ENCODE data around the gene SLC25A12. TPM values are rescaled to one million over a fixed set of nuclear protein-coding genes. Genes with fewer than 3 reads are reported as not detected.
A peak's percentile ranks its signal among the peaks of the same experiment; 100 is the strongest.

Gene SLC25A12
- total and polyA plus RNA-seq, 9 of the 15 experiments (the other 6 are each of a cell fraction or from before 2014, with no cell fraction given): 13.5 to 36.5 (median 21.7) TPM

DNA sequence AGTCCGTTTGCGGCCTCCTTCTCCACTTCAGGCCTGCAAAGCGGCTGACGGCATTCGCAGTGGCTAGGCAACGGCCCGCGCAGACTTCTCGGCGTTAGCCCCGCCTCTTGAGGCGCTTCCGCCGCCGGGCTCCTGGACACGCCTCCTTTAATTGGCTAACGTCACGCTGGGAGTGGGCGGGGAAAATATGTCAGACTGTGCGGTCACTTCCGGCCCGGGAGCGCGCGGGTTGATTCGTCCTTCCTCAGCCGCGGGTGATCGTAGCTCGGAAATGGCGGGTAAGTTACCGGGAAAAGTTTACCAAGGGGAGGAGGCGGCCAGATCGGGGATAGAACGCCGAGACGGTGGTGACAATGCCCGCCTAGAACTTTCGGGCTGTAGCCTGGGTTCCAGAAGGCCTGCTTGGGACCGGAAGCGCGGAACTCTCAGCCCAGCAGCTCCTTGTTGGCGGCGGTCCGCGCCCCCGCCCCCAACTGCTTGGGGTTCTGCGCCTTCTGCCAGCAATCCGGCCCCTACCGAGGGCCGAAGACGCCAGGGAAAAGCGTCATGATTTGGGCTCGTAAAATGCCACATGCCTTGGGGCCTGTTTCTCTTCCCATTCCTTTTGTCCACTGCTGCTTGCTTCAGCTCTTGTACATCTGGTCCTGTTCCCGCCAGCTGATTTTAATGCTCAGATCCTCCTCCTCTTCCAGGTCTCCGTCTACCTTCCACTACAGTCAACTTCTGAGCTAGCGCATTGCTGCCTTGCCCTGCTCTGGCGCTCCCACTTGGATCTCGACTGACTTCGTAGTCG, 28.4 kb upstream of the SLC25A12 start, which contains the start of gene HAT1 (continued):
- TF ChIP-seq ZNF318 (IDR thresholded peaks at IDR 0.05; ENCODE audit: borderline replicate concordance in 1 of 2, low read depth in 1 of 2) (no peak), CBFB (CRISPR knock-in tag; IDR thresholded peaks at IDR 0.05) (no peak), TEAD1 (CRISPR knock-in tag; IDR thresholded peaks at IDR 0.05) (peak in 1 of 2 experiments; percentile 52; a peak in 1 of 4 replicates), RUNX1 (IDR thresholded peaks at IDR 0.05; ENCODE audit: low read depth) (no peak), HES1 (IDR thresholded peaks at IDR 0.05; ENCODE audit: low read depth) (no peak), RFX1 (IDR thresholded peaks at IDR 0.05) (peak; percentile 96)
- TF ChIP-seq, protein P1, sequence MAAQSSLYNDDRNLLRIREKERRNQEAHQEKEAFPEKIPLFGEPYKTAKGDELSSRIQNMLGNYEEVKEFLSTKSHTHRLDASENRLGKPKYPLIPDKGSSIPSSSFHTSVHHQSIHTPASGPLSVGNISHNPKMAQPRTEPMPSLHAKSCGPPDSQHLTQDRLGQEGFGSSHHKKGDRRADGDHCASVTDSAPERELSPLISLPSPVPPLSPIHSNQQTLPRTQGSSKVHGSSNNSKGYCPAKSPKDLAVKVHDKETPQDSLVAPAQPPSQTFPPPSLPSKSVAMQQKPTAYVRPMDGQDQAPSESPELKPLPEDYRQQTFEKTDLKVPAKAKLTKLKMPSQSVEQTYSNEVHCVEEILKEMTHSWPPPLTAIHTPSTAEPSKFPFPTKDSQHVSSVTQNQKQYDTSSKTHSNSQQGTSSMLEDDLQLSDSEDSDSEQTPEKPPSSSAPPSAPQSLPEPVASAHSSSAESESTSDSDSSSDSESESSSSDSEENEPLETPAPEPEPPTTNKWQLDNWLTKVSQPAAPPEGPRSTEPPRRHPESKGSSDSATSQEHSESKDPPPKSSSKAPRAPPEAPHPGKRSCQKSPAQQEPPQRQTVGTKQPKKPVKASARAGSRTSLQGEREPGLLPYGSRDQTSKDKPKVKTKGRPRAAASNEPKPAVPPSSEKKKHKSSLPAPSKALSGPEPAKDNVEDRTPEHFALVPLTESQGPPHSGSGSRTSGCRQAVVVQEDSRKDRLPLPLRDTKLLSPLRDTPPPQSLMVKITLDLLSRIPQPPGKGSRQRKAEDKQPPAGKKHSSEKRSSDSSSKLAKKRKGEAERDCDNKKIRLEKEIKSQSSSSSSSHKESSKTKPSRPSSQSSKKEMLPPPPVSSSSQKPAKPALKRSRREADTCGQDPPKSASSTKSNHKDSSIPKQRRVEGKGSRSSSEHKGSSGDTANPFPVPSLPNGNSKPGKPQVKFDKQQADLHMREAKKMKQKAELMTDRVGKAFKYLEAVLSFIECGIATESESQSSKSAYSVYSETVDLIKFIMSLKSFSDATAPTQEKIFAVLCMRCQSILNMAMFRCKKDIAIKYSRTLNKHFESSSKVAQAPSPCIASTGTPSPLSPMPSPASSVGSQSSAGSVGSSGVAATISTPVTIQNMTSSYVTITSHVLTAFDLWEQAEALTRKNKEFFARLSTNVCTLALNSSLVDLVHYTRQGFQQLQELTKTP (IDR thresholded peaks at IDR 0.05; ENCODE audit: low read depth in 1 of 2, partially characterized antibody in 2 of 2): peak; percentile 35 to 38
- TF ChIP-seq, protein P2, sequence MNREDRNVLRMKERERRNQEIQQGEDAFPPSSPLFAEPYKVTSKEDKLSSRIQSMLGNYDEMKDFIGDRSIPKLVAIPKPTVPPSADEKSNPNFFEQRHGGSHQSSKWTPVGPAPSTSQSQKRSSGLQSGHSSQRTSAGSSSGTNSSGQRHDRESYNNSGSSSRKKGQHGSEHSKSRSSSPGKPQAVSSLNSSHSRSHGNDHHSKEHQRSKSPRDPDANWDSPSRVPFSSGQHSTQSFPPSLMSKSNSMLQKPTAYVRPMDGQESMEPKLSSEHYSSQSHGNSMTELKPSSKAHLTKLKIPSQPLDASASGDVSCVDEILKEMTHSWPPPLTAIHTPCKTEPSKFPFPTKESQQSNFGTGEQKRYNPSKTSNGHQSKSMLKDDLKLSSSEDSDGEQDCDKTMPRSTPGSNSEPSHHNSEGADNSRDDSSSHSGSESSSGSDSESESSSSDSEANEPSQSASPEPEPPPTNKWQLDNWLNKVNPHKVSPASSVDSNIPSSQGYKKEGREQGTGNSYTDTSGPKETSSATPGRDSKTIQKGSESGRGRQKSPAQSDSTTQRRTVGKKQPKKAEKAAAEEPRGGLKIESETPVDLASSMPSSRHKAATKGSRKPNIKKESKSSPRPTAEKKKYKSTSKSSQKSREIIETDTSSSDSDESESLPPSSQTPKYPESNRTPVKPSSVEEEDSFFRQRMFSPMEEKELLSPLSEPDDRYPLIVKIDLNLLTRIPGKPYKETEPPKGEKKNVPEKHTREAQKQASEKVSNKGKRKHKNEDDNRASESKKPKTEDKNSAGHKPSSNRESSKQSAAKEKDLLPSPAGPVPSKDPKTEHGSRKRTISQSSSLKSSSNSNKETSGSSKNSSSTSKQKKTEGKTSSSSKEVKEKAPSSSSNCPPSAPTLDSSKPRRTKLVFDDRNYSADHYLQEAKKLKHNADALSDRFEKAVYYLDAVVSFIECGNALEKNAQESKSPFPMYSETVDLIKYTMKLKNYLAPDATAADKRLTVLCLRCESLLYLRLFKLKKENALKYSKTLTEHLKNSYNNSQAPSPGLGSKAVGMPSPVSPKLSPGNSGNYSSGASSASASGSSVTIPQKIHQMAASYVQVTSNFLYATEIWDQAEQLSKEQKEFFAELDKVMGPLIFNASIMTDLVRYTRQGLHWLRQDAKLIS (CRISPR knock-in tag; IDR thresholded peaks at IDR 0.05): peak; percentile 88; the same call in 1 of the 2 replicates

Data from K562 (cell line).